HepG2 (cell line): ENCODE data around the gene ATP1A1. TPM values are rescaled to one million over a fixed set of nuclear protein-coding genes. Genes with fewer than 3 reads are reported as not detected.

Source experiments
- ATAC-seq: fragments of 200-7000 bp; cut with Tn5 transposase; 3 replicates; pipeline ENCODE4 v1.9.1; 2020; ENCODE audit warnings: mild to moderate bottlenecking, moderate library complexity
- BruUV-seq: library from RNA; stranded (reverse); fragments of 400-500 nt; replicated peaks from 2 replicates; lab custom pipeline; 2021; lab: Mats Ljungman, UMichigan
- CTCF ChIA-PET: fragments of 300-600 bp; formaldehyde crosslinking; extraction: SDS; loops from one replicate; lab custom pipeline; 2021; ENCODE audit warnings: low total read pairs, inconsistent platforms, low intra/inter-chr PET ratio; lab: Yijun Ruan, JAX
- POLR2A ChIA-PET: fragments of 350-600 bp; sonication (Branson Sonifier 250); formaldehyde crosslinking; loops from one replicate; lab custom pipeline; 2020; ENCODE audit warnings: antibody characterized with exemption, inconsistent platforms; lab: Yijun Ruan, JAX
- DNase-seq: peaks from one replicate; pipeline ENCODE4 v3.0.0-alpha.2; 2015; ENCODE audit warnings: low spot score
- FAIRE-seq: peaks from 3 replicates; lab custom pipeline; 2011; peaks lifted over from hg19 to GRCh38; lab: Jason Lieb, UNC
- H2AFZ ChIP-seq: one replicate; pipeline ENCODE4 v1.6.1; 2011; ENCODE audit warnings: low read length, inconsistent platforms
- H3K27ac ChIP-seq: fragments of 300-600 bp; 3 replicates; pipeline ENCODE4 v1.8.0; 2011; ENCODE audit warnings: mixed run types, mild to moderate bottlenecking, mixed read lengths, low read length, inconsistent platforms; ENCODE audit not compliant: insufficient read depth; ENCODE audit errors: extremely low read length
- H3K27me3 ChIP-seq, 2 experiments: fragments of 200-600 bp in 1 of 2; 2 replicates in 1 of 2; 3 replicates in 1 of 2; pipeline versions ENCODE4 v1.6.0 to v1.8.0; 2011; ENCODE audit warnings: low read length in 2 of 2, mild to moderate bottlenecking in 2 of 2, moderate library complexity in 2 of 2, inconsistent platforms in 1 of 2; ENCODE audit not compliant: insufficient read depth in 2 of 2, control insufficient read depth in 1 of 2
- H3K36me3 ChIP-seq, 2 experiments: fragments of 200-600 bp in 1 of 2; replicated peaks in 1 of 2; 2 replicates in 1 of 2; 3 replicates in 1 of 2; pipeline versions ENCODE4 v1.5.1 to v1.8.0; 2011; ENCODE audit warnings: low read length in 2 of 2, inconsistent platforms in 1 of 2; ENCODE audit not compliant: insufficient read depth in 2 of 2, control insufficient read depth in 1 of 2
- H3K4me1 ChIP-seq: 2 replicates; pipeline ENCODE4 v1.5.1; 2012; ENCODE audit warnings: low read length, inconsistent platforms; ENCODE audit not compliant: insufficient read depth
- H3K4me2 ChIP-seq: 2 replicates; pipeline ENCODE4 v1.6.0; 2011; ENCODE audit warnings: low read depth, low read length, inconsistent platforms
- H3K4me3 ChIP-seq, 3 experiments: fragments of 200-600 bp in 1 of 3; sonication (generic), shearing (Covaris generic) in 1 of 3; replicated peaks in 1 of 3; 2 replicates each; pipeline ENCODE4 v1.5.1; 2011 to 2016; ENCODE audit warnings: low read length in 3 of 3, inconsistent platforms in 2 of 3, low read depth in 2 of 3, mild to moderate bottlenecking in 2 of 3, control low read depth in 1 of 3, mixed read lengths in 1 of 3; ENCODE audit not compliant: insufficient read depth in 1 of 3
- H3K79me2 ChIP-seq: one replicate; pipeline ENCODE4 v1.6.1; 2011; ENCODE audit warnings: low read length, inconsistent platforms; ENCODE audit not compliant: insufficient read depth
- H3K9ac ChIP-seq: 2 replicates; pipeline ENCODE4 v1.6.0; 2011; ENCODE audit warnings: mild to moderate bottlenecking, low read depth, low read length, inconsistent platforms; ENCODE audit not compliant: insufficient read depth
- H3K9me3 ChIP-seq: 2 replicates; pipeline ENCODE4 v1.5.1; 2012; ENCODE audit warnings: mild to moderate bottlenecking, low read length
- H4K20me1 ChIP-seq: 2 replicates; pipeline ENCODE4 v1.6.0; 2011; ENCODE audit warnings: inconsistent platforms, mild to moderate bottlenecking, low read length, moderate library complexity; ENCODE audit not compliant: insufficient read depth
- ESRRA ChIP-seq: sonication (generic); formaldehyde crosslinking; IDR thresholded peaks from 2 replicates; pipeline ENCODE4 v1.5.1; 2020; ENCODE audit warnings: mild to moderate bottlenecking, low read depth, missing genetic modification reagents
- EZH2 ChIP-seq: conservative IDR thresholded peaks from 2 replicates; pipeline ENCODE4 v1.6.1; 2012; ENCODE audit warnings: mild to moderate bottlenecking, low read depth, low read length, moderate library complexity
- HNRNPLL ChIP-seq: fragments of 200-400 bp; formaldehyde crosslinking; IDR thresholded peaks from 2 replicates; pipeline ENCODE4 v1.6.1; 2017; ENCODE audit warnings: mild to moderate bottlenecking, low read depth, low read length; ENCODE audit not compliant: poor library complexity, severe bottlenecking
- LBX2 ChIP-seq: sonication (generic); formaldehyde crosslinking; IDR thresholded peaks from 2 replicates; pipeline ENCODE4 v1.5.0; 2020; ENCODE audit warnings: missing genetic modification reagents, mild to moderate bottlenecking, borderline replicate concordance
- MAZ ChIP-seq, 2 experiments: sonication (generic) in 1 of 2; formaldehyde crosslinking in 1 of 2; IDR thresholded peaks; 2 replicates each; pipeline versions ENCODE4 v1.5.0 to v1.6.1; 2012 to 2020; ENCODE audit warnings: low read depth in 2 of 2, mild to moderate bottlenecking in 2 of 2, borderline replicate concordance in 1 of 2, improper control_type of control experiment in 1 of 2, low read length in 1 of 2, missing genetic modification reagents in 1 of 2, moderate library complexity in 1 of 2
- POLR2AphosphoS2 ChIP-seq: IDR thresholded peaks from 2 replicates; pipeline ENCODE4 v1.6.1; 2011; ENCODE audit warnings: low read depth, low read length, improper control_type of control experiment
- RXRA ChIP-seq: sonication (generic); formaldehyde crosslinking; IDR thresholded peaks from 2 replicates; pipeline ENCODE4 v1.5.1; 2020; ENCODE audit warnings: missing genetic modification reagents
- THAP9 ChIP-seq: sonication (generic); formaldehyde crosslinking; IDR thresholded peaks from 2 replicates; pipeline ENCODE4; 2020; ENCODE audit warnings: missing genetic modification reagents, mild to moderate bottlenecking, borderline replicate concordance
- XRCC5 ChIP-seq: fragments of 200-400 bp; formaldehyde crosslinking; optimal IDR thresholded peaks from 2 replicates; pipeline ENCODE3; 2017; ENCODE audit warnings: mild to moderate bottlenecking, low read length
- ZNF646 ChIP-seq: sonication (generic); formaldehyde crosslinking; IDR thresholded peaks from 2 replicates; pipeline ENCODE4 v1.9.0; 2021; ENCODE audit warnings: mild to moderate bottlenecking, missing genetic modification reagents
- WGBS: methylation state at CpG from one replicate; pipeline ENCODE4 v1.1.6; 2017; ENCODE audit warnings: low lambda C conversion rate; 5-methylcytosine and 5-hydroxymethylcytosine counted together
- in situ Hi-C: cut with HindIII; loops from 2 replicates; pipeline ENCODE4 v1.10.0; 2017; ENCODE audit warnings: low pct_unique_long_range_greater_than_20kb; ENCODE audit not compliant: extremely low pct_ligation_motif_present
- intact Hi-C: fragments of 100-400 bp; cut with micrococcal nuclease; formaldehyde crosslinking; loops from one replicate; pipeline ENCODE4 v1.10.0; 2022; ENCODE audit not compliant: unreplicated experiment
- polyA plus RNA-seq, 8 experiments: library from polyadenylated mRNA; depleted of rRNA in 3 of 8; stranded (reverse) in 7 of 8; unstranded in 1 of 8; fragments of >200 nt; fragmentation: Illumina TruSeq in 4 of 8; extraction: Trizol in 4 of 8; gene quantifications; 2 replicates each; pipeline versions ENCODE4 v1.2.1 to v1.2.3, GENCODE V29; 2011 to 2016; ENCODE audit warnings: low read depth in 4 of 8, missing spikeins in 1 of 8, mixed read lengths in 1 of 8; ENCODE audit not compliant: insufficient read depth in 1 of 8
- total RNA-seq, 5 experiments: library from RNA; depleted of rRNA; stranded (reverse); fragments of >200 nt; fragmentation: Illumina TruSeq; extraction: Trizol; gene quantifications; 2 replicates each; pipeline ENCODE4 v1.2.3, GENCODE V29; 2016; ENCODE audit warnings: low read depth in 1 of 5

The ATP1A1 gene
- total and polyA plus RNA-seq, 2 of the 13 experiments (the other 11 are each of a cell fraction or from before 2014, with no cell fraction given), result 280 to 705 TPM

GRCh38 chr1:116333171-116334014 lies 39.7 kb upstream of the ATP1A1 start:
- FAIRE-seq (no peak), DNase-seq (no peak), ATAC-seq (no peak)
- H3K4me2 ChIP-seq, result peak overlapping the region; percentile 53; the same call in 1 of the 2 replicates
- 60% methylated on average over 5 of the region's 5 CpGs for WGBS
- H3K36me3 ChIP-seq, result no peaks in the 10 kb centered on the region
- H3K9ac ChIP-seq, result no peak overlapping the region
- in situ Hi-C loops, result no loop called here
- ChIA-PET POLR2A (interaction anchor here (1.2 to 2.1 kb wide), 2 partner anchors 85 to 142 kb away, joined by 3 to 9 read pairs; no protein-coding TSS in a partner anchor), CTCF (no interaction called here)
- intact Hi-C loops, result no loop called here
- H3K27me3 ChIP-seq, result peaks cover 0 to 5% of the 10 kb centered on the region in 2 experiments; a peak in 1 of 5 replicates
- no TSS peak for BruUV-seq
- no peaks in the 10 kb centered on the region for H3K79me2 ChIP-seq
- no peaks in the 10 kb centered on the region for H4K20me1 ChIP-seq
- 0 out of 6 replicates have a peak overlapping the region, but pooled peaks of 1 of the 3 experiments have one; percentile 11 for H3K4me3 ChIP-seq
- no peaks in the 10 kb centered on the region for H3K9me3 ChIP-seq
- no peak overlapping the region for H2AFZ ChIP-seq
- peaks cover 73% of the 10 kb centered on the region for H3K4me1 ChIP-seq
- H3K27ac ChIP-seq, result no peak overlapping the region
- TF ChIP-seq RXRA (no peak), MAZ (IDR thresholded peaks at IDR 0.05; ENCODE audit: borderline replicate concordance, low read depth, low read length) (no peak), MAZ (CRISPR knock-in tag; IDR thresholded peaks at IDR 0.05; ENCODE audit: low read depth) (no peak), EZH2 (no peak), XRCC5 (no peak), THAP9 (CRISPR knock-in tag) (no peak), HNRNPLL (no peak), ESRRA (CRISPR knock-in tag) (no peak), LBX2 (no peak), ZNF646 (CRISPR knock-in tag) (no peak), POLR2AphosphoS2 (no peak)
